ENCODE data around the gene TCF4. TPM values are rescaled to one million over a fixed set of nuclear protein-coding genes. Genes with fewer than 3 reads are reported as not detected.

TCF4 gene
- total RNA-seq, 1 experiment from 2014 or later: 0.42 TPM

DNA sequence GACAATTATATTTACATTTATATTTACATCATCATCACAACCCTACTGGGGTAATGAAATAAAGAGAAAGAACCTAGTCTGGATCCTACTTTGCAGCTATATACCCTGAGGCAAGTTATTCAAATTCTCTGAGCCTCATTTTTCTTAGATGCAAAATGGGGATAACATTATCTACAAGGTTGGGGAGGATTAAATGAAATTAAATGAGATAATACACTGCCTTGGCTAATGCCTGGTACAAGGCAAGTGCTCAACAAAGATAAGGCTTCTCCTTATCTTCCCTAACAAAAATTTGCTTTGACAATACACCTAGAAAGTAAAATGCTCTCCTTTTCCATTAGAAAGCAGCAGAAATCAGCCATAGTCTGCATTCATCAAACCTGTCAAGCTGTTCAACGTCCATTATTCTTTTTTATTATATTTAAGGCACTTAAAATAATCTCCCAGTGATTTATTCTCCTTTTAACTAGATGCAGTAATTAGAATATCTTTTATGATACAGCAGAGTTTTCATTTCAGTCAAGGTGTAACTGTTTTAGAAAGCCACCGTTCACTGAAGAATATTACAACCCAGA, 44.8 kb downstream of the TCF4 start:
- H3K9me2 ChIP-seq (ENCODE audit: insufficient read depth): no peaks in the 10 kb centered on the region
- no peaks in the 10 kb centered on the region for H3K27me3 ChIP-seq (ENCODE audit: insufficient read depth, low read length)
- no TSS peak for BruUV-seq (replicated peaks)
- DNase-seq (ENCODE audit: low read depth, low spot score) (no peak), ATAC-seq (no peak)
- H3K79me2 ChIP-seq (ENCODE audit: insufficient read depth, low read length): no peaks in the 10 kb centered on the region
- no peaks in the 10 kb centered on the region for H3K36me3 ChIP-seq (ENCODE audit: control insufficient read depth in 1 of 2, insufficient read depth in 2 of 2, low read length in 2 of 2)
- RAD21 ChIA-PET (ENCODE audit: low non-redundant PET in 1 of 2, low total read pairs in 2 of 2, uncharacterized antibody in 2 of 2, unreplicated experiment in 2 of 2): no interaction called here
- POLR2A ChIA-PET: no interaction called here
- no peak overlapping the region for H2AFZ ChIP-seq (ENCODE audit: low read depth, low read length, poor library complexity, severe bottlenecking)
- H3K9ac ChIP-seq (ENCODE audit: low read length): no peak overlapping the region
- H3K4me1 ChIP-seq (ENCODE audit: control insufficient read depth in 1 of 2, insufficient read depth in 2 of 2, low read length in 2 of 2): no peaks in the 10 kb centered on the region
- TF ChIP-seq RAD21 (IDR thresholded peaks at IDR 0.05; ENCODE audit: low read depth) (no peak), MAX (IDR thresholded peaks at IDR 0.05) (no peak), ZFX (IDR thresholded peaks at IDR 0.05) (no peak), SIN3A (IDR thresholded peaks at IDR 0.05; ENCODE audit: low read depth) (no peak), POLR2AphosphoS5 (IDR thresholded peaks at IDR 0.05; ENCODE audit: low read depth, low read length) (no peak), EZH2 (IDR thresholded peaks at IDR 0.05) (no peak), EZH2phosphoT487 (IDR thresholded peaks at IDR 0.05; ENCODE audit: borderline replicate concordance) (no peak), SP1 (IDR thresholded peaks at IDR 0.05; ENCODE audit: low read depth) (no peak), CTCF (IDR thresholded peaks at IDR 0.05 in 2 of 3, conservative IDR thresholded peaks at IDR 0.05 in 1 of 3; ENCODE audit: borderline replicate concordance in 1 of 3, insufficient read depth in 1 of 3, low read depth in 2 of 3, low read length in 2 of 3) (no peak), ZNF274 (IDR thresholded peaks at IDR 0.05; ENCODE audit: low read depth, low read length) (no peak)
- TF ChIP-seq, protein P1, sequence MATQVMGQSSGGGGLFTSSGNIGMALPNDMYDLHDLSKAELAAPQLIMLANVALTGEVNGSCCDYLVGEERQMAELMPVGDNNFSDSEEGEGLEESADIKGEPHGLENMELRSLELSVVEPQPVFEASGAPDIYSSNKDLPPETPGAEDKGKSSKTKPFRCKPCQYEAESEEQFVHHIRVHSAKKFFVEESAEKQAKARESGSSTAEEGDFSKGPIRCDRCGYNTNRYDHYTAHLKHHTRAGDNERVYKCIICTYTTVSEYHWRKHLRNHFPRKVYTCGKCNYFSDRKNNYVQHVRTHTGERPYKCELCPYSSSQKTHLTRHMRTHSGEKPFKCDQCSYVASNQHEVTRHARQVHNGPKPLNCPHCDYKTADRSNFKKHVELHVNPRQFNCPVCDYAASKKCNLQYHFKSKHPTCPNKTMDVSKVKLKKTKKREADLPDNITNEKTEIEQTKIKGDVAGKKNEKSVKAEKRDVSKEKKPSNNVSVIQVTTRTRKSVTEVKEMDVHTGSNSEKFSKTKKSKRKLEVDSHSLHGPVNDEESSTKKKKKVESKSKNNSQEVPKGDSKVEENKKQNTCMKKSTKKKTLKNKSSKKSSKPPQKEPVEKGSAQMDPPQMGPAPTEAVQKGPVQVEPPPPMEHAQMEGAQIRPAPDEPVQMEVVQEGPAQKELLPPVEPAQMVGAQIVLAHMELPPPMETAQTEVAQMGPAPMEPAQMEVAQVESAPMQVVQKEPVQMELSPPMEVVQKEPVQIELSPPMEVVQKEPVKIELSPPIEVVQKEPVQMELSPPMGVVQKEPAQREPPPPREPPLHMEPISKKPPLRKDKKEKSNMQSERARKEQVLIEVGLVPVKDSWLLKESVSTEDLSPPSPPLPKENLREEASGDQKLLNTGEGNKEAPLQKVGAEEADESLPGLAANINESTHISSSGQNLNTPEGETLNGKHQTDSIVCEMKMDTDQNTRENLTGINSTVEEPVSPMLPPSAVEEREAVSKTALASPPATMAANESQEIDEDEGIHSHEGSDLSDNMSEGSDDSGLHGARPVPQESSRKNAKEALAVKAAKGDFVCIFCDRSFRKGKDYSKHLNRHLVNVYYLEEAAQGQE (IDR thresholded peaks at IDR 0.05; ENCODE audit: low read depth): no peak
- TF ChIP-seq, protein P2, sequence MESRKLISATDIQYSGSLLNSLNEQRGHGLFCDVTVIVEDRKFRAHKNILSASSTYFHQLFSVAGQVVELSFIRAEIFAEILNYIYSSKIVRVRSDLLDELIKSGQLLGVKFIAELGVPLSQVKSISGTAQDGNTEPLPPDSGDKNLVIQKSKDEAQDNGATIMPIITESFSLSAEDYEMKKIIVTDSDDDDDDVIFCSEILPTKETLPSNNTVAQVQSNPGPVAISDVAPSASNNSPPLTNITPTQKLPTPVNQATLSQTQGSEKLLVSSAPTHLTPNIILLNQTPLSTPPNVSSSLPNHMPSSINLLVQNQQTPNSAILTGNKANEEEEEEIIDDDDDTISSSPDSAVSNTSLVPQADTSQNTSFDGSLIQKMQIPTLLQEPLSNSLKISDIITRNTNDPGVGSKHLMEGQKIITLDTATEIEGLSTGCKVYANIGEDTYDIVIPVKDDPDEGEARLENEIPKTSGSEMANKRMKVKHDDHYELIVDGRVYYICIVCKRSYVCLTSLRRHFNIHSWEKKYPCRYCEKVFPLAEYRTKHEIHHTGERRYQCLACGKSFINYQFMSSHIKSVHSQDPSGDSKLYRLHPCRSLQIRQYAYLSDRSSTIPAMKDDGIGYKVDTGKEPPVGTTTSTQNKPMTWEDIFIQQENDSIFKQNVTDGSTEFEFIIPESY (IDR thresholded peaks at IDR 0.05; ENCODE audit: extremely low read depth, insufficient replicate concordance, low read length): no peak
- TF ChIP-seq, protein P3, sequence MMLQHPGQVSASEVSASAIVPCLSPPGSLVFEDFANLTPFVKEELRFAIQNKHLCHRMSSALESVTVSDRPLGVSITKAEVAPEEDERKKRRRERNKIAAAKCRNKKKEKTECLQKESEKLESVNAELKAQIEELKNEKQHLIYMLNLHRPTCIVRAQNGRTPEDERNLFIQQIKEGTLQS (IDR thresholded peaks at IDR 0.05): no peak
- H3K4me3 ChIP-seq (replicated peaks in 1 of 2; ENCODE audit: low read depth in 1 of 2, low read length in 2 of 2): no peak overlapping the region
- no peak overlapping the region for H3K27ac ChIP-seq (ENCODE audit: low read depth, low read length)
- H3K9me3 ChIP-seq (ENCODE audit: control insufficient read depth in 1 of 2, insufficient read depth in 1 of 2, low read depth in 1 of 2, low read length in 2 of 2): peaks cover 9 to 10% of the 10 kb centered on the region in 2 experiments; a peak in 2 of 4 replicates
- H3K4me2 ChIP-seq (ENCODE audit: low read length): no peak overlapping the region
- H4K20me1 ChIP-seq (ENCODE audit: insufficient read depth): no peaks in the 10 kb centered on the region
- CTCF ChIA-PET: no interaction called here
- intact Hi-C loops (cut with micrococcal nuclease): no loop called here
